Measurements from ENCODE around the gene GIPC2. TPM values are rescaled to one million over a fixed set of nuclear protein-coding genes. Genes with fewer than 3 reads are reported as not detected.

Gene GIPC2
- total and polyA plus RNA-seq, 9 of the 15 experiments (the other 6 are each of a cell fraction or from before 2014, with no cell fraction given) = 0.01 to 0.05 (median 0.04) TPM; not detected in 3

DNA sequence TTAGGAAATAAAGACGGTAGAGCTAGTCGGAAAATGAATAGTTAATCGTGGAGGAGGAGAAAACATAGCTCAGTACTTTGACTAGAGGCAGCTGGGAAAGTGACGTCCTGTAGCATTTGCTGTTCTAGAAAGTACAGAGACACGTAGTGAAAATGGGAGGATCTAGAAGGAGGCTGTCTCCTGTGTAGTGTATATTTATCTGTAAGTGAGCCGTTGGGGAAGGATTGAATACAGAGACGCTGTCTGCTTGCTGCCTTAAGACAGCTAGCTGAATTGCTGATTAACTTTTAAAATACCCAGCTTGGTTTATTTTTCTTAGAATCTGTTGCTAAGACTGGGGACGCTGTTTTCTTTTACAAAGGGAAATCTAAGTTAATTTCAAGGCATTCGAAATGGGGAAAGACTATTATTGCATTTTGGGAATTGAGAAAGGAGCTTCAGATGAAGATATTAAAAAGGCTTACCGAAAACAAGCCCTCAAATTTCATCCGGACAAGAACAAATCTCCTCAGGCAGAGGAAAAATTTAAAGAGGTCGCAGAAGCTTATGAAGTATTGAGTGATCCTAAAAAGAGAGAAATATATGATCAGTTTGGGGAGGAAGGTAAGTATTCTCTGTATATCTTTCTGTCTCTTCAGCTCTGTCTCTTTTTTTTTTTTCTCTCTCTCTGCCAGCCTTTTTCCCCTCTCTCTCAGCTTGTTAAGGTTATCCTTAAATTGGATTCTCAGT, 40.9 kb upstream of the GIPC2 start, which contains the start of gene DNAJB4 (continued):
- no peak; the same call in 1 of the 2 replicates for TF ChIP-seq ZNF239 (CRISPR knock-in tag; IDR thresholded peaks at IDR 0.05)
- TF ChIP-seq SP2 (IDR thresholded peaks at IDR 0.05; ENCODE audit: extremely low read depth, low read depth, low read length, poor library complexity, severe bottlenecking) = no peak
- no peak for TF ChIP-seq ZNF445 (CRISPR knock-in tag; IDR thresholded peaks at IDR 0.05; ENCODE audit: low read depth)
- TF ChIP-seq SMAD3 (CRISPR knock-in tag; conservative IDR thresholded peaks at IDR 0.05) = no peak
- TF ChIP-seq, protein P1, sequence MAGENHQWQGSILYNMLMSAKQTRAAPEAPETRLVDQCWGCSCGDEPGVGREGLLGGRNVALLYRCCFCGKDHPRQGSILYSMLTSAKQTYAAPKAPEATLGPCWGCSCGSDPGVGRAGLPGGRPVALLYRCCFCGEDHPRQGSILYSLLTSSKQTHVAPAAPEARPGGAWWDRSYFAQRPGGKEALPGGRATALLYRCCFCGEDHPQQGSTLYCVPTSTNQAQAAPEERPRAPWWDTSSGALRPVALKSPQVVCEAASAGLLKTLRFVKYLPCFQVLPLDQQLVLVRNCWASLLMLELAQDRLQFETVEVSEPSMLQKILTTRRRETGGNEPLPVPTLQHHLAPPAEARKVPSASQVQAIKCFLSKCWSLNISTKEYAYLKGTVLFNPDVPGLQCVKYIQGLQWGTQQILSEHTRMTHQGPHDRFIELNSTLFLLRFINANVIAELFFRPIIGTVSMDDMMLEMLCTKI (IDR thresholded peaks at IDR 0.05; ENCODE audit: partially characterized antibody) = no peak
- TF ChIP-seq, protein P2, sequence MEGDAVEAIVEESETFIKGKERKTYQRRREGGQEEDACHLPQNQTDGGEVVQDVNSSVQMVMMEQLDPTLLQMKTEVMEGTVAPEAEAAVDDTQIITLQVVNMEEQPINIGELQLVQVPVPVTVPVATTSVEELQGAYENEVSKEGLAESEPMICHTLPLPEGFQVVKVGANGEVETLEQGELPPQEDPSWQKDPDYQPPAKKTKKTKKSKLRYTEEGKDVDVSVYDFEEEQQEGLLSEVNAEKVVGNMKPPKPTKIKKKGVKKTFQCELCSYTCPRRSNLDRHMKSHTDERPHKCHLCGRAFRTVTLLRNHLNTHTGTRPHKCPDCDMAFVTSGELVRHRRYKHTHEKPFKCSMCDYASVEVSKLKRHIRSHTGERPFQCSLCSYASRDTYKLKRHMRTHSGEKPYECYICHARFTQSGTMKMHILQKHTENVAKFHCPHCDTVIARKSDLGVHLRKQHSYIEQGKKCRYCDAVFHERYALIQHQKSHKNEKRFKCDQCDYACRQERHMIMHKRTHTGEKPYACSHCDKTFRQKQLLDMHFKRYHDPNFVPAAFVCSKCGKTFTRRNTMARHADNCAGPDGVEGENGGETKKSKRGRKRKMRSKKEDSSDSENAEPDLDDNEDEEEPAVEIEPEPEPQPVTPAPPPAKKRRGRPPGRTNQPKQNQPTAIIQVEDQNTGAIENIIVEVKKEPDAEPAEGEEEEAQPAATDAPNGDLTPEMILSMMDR (IDR thresholded peaks at IDR 0.05 in 2 of 3, conservative IDR thresholded peaks at IDR 0.05 in 1 of 3; ENCODE audit: insufficient read depth in 2 of 3, low read depth in 1 of 3, low read length in 3 of 3) = no peak
- TF ChIP-seq, protein P3, sequence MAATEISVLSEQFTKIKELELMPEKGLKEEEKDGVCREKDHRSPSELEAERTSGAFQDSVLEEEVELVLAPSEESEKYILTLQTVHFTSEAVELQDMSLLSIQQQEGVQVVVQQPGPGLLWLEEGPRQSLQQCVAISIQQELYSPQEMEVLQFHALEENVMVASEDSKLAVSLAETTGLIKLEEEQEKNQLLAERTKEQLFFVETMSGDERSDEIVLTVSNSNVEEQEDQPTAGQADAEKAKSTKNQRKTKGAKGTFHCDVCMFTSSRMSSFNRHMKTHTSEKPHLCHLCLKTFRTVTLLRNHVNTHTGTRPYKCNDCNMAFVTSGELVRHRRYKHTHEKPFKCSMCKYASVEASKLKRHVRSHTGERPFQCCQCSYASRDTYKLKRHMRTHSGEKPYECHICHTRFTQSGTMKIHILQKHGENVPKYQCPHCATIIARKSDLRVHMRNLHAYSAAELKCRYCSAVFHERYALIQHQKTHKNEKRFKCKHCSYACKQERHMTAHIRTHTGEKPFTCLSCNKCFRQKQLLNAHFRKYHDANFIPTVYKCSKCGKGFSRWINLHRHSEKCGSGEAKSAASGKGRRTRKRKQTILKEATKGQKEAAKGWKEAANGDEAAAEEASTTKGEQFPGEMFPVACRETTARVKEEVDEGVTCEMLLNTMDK (IDR thresholded peaks at IDR 0.05; ENCODE audit: borderline replicate concordance, insufficient read depth, low read depth, low read length, poor library complexity, severe bottlenecking) = no peak
- TF ChIP-seq DNMT1 (IDR thresholded peaks at IDR 0.05) = peak; percentile 75; the same call in 1 of the 2 replicates
- no peak for TF ChIP-seq SMAD1 (IDR thresholded peaks at IDR 0.05; ENCODE audit: low read depth, low read length, partially characterized antibody)
- TF ChIP-seq, protein P4, sequence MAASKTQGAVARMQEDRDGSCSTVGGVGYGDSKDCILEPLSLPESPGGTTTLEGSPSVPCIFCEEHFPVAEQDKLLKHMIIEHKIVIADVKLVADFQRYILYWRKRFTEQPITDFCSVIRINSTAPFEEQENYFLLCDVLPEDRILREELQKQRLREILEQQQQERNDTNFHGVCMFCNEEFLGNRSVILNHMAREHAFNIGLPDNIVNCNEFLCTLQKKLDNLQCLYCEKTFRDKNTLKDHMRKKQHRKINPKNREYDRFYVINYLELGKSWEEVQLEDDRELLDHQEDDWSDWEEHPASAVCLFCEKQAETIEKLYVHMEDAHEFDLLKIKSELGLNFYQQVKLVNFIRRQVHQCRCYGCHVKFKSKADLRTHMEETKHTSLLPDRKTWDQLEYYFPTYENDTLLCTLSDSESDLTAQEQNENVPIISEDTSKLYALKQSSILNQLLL (CRISPR knock-in tag; IDR thresholded peaks at IDR 0.05; ENCODE audit: borderline replicate concordance) = no peak
- no peak for TF ChIP-seq NCOA4 (IDR thresholded peaks at IDR 0.05; ENCODE audit: partially characterized antibody)
- no peak for TF ChIP-seq HNRNPK (IDR thresholded peaks at IDR 0.05; ENCODE audit: low read depth, low read length, poor library complexity, severe bottlenecking)

Measured in K562 (cell line).